Esophagus squamous epithelium (tissue), 5 donors: Measurements from ENCODE around the gene SSC5D. TPM values are rescaled to one million over a fixed set of nuclear protein-coding genes. Genes with fewer than 3 reads are reported as not detected.

Experiments used
- DNase-seq: peaks from one replicate; lab custom pipeline; 2025; lab: John Stamatoyannopoulos, UW
- H3K27ac ChIP-seq, 4 donors: fragments of 200-600 bp; sonication (generic); one replicate each; pipeline ENCODE4 v1.5.1; 2016 to 2019; ENCODE audit warnings: mild to moderate bottlenecking in 1 of 4
- H3K27me3 ChIP-seq, 4 donors: fragments of 200-600 bp; sonication (generic); 1 replicate in 3 of 4; 2 replicates in 1 of 4; pipeline versions ENCODE4 v1.5.1 to v1.6.0; 2017 to 2021; ENCODE audit warnings: antibody characterized with exemption in 1 of 4
- H3K36me3 ChIP-seq, 3 donors: fragments of 200-600 bp; sonication (generic); one replicate each; pipeline ENCODE4 v1.5.1; 2016 to 2019
- H3K4me1 ChIP-seq, 3 donors: fragments of 200-600 bp; sonication (generic); one replicate each; pipeline ENCODE4 v1.5.1; 2017 to 2019
- H3K4me3 ChIP-seq, 4 donors: fragments of 200-600 bp; sonication (generic); 1 replicate in 3 of 4; 2 replicates in 1 of 4; pipeline ENCODE4 v1.5.1; 2016 to 2019; ENCODE audit warnings: mild to moderate bottlenecking in 2 of 4, moderate library complexity in 1 of 4
- H3K9me3 ChIP-seq, 3 donors: fragments of 200-600 bp; sonication (generic); one replicate each; pipeline ENCODE4 v1.5.1; 2016 to 2019
- POLR2A ChIP-seq, 4 donors: fragments of 450-650 bp; IDR thresholded peaks; one replicate each; pipeline ENCODE4 v1.6.1; 2017; ENCODE audit warnings: antibody characterized with exemption in 4 of 4, mild to moderate bottlenecking in 4 of 4, moderate library complexity in 3 of 4
- WGBS, 2 donors: methylation state at CpG; one replicate each; pipeline ENCODE4 v1.1.5; 2018; 5-methylcytosine and 5-hydroxymethylcytosine counted together
- intact Hi-C: fragments of 100-400 bp; cut with DNase I; formaldehyde crosslinking; loops from one replicate; pipeline ENCODE4 v1.15.0; 2022
- total RNA-seq, 4 donors: library from RNA; depleted of rRNA; stranded (reverse); fragments of >200 nt; gene quantifications; one replicate each; pipeline ENCODE4 v1.1.0, GENCODE V29; 2016
- TF ChIP-seq, protein P1 (sequence below), 6 experiments: fragments of 450-650 bp in 4 of 6; fragments of 200-600 bp in 2 of 6; sonication (generic) in 2 of 6; IDR thresholded peaks; one replicate each; pipeline ENCODE4 v1.5.1; 2016 to 2019; ENCODE audit warnings: antibody characterized with exemption in 6 of 6, mild to moderate bottlenecking in 4 of 6, moderate library complexity in 4 of 6
- donor health status: DM: yes; HTN: yes; CAD: no.

The SSC5D gene
- total RNA-seq, 4 donors from 2014 or later = 0.40 to 5.0 (median 0.68) TPM

GRCh38 chr19:55497763-55498162 is 9.5 kb downstream of the SSC5D start:
- peaks cover 0 to 21% (median 3%) of the 10 kb centered on the region in 3 donors for H3K4me1 ChIP-seq
- peaks cover 0 to 21% (median 0%) of the 10 kb centered on the region in 4 donors for H3K27me3 ChIP-seq
- WGBS, 2 donors = 63 to 81% methylated on average over 4 to 13 of the region's 13 CpGs
- intact Hi-C loops = no loop called here
- DNase-seq = no peak
- peaks cover 0 to 5% (median 0%) of the 10 kb centered on the region in 3 donors for H3K36me3 ChIP-seq
- H3K9me3 ChIP-seq = no peaks in the 10 kb centered on the region
- H3K27ac ChIP-seq = no peak overlapping the region
- H3K4me3 ChIP-seq = no peak overlapping the region
- TF ChIP-seq, protein P1, sequence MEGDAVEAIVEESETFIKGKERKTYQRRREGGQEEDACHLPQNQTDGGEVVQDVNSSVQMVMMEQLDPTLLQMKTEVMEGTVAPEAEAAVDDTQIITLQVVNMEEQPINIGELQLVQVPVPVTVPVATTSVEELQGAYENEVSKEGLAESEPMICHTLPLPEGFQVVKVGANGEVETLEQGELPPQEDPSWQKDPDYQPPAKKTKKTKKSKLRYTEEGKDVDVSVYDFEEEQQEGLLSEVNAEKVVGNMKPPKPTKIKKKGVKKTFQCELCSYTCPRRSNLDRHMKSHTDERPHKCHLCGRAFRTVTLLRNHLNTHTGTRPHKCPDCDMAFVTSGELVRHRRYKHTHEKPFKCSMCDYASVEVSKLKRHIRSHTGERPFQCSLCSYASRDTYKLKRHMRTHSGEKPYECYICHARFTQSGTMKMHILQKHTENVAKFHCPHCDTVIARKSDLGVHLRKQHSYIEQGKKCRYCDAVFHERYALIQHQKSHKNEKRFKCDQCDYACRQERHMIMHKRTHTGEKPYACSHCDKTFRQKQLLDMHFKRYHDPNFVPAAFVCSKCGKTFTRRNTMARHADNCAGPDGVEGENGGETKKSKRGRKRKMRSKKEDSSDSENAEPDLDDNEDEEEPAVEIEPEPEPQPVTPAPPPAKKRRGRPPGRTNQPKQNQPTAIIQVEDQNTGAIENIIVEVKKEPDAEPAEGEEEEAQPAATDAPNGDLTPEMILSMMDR (IDR thresholded peaks at IDR 0.05) = no peak
- no peak for TF ChIP-seq POLR2A (IDR thresholded peaks at IDR 0.05)

DNA sequence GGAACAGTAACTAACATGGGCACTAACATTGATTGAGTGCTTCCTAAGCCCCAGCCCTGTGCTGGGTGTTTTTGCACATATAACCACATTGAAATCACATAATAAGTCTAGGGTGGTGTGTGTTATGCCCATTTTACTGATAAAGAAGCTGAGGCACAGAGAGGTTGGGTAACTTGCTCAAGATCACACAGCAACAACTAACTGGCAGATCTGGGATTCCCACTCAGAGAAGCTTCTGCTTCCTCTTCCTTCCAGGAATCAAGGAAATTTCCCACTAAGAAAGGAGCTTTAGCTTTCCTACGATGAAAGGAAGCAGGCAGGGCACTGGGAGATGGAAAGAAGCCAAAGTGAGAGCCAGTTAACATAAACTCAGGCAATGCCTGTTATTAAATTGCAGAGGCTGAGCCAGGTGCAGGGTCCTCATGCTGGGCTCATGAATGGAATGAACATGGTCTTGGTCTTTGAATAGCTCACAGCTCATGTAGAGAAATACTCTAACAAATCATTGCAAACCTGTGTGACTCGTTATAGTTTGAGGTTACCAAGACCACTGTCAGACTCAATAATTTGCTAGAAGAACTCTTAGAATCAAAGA is 10.1 kb downstream of the SSC5D start:
- H3K4me1 ChIP-seq = peaks cover 1 to 18% (median 3%) of the 10 kb centered on the region in 3 donors
- no peak overlapping the region for H3K27ac ChIP-seq
- H3K9me3 ChIP-seq = no peaks in the 10 kb centered on the region
- TF ChIP-seq, protein P1 (IDR thresholded peaks at IDR 0.05) = no peak
- no peak for TF ChIP-seq POLR2A (IDR thresholded peaks at IDR 0.05)
- H3K27me3 ChIP-seq = peaks cover 0 to 15% (median 0%) of the 10 kb centered on the region in 4 donors
- peaks cover 0 to 5% (median 0%) of the 10 kb centered on the region in 3 donors for H3K36me3 ChIP-seq
- DNase-seq = no peak
- WGBS, 2 donors = 50 to 75% methylated on average over 1 of the region's 2 CpGs
- intact Hi-C loops = no loop called here
- no peak overlapping the region for H3K4me3 ChIP-seq

GRCh38 chr19:55500368-55500952 is 12.2 kb downstream of the SSC5D start:
- no peak for TF ChIP-seq POLR2A (IDR thresholded peaks at IDR 0.05)
- TF ChIP-seq, protein P1 (IDR thresholded peaks at IDR 0.05) = no peak
- WGBS, 2 donors = 91 to 92% methylated on average over 11 to 12 of the region's 26 CpGs
- Histone ChIP-seq H3K27ac (no peak overlapping the region), H3K27me3 (no peaks in the 10 kb centered on the region), H3K36me3 (peaks cover 0 to 5% (median 0%) of the 10 kb centered on the region in 3 donors), H3K4me3 (no peak overlapping the region), H3K4me1 (peaks cover 4 to 13% (median 7%) of the 10 kb centered on the region in 3 donors), H3K9me3 (no peaks in the 10 kb centered on the region)
- DNase-seq = no peak
- intact Hi-C loops = loop anchor here (5.0 kb wide), 1 partner anchor 33 kb away; no protein-coding TSS in a partner anchor

- DNase-seq = no peak
- H3K4me1 ChIP-seq = peaks cover 4 to 13% (median 7%) of the 10 kb centered on the region in 3 donors
- TF ChIP-seq POLR2A (IDR thresholded peaks at IDR 0.05) = no peak
- TF ChIP-seq, protein P1 (IDR thresholded peaks at IDR 0.05) = no peak
- no peaks in the 10 kb centered on the region for H3K27me3 ChIP-seq
- WGBS, 2 donors = 76 to 81% methylated on average over 6 of the region's 9 CpGs
- peaks cover 0 to 5% (median 0%) of the 10 kb centered on the region in 3 donors for H3K36me3 ChIP-seq
- no peaks in the 10 kb centered on the region for H3K9me3 ChIP-seq
- H3K27ac ChIP-seq = no peak overlapping the region
- intact Hi-C loops = loop anchor here (5.0 kb wide), 1 partner anchor 35 kb away; no protein-coding TSS in a partner anchor
- H3K4me3 ChIP-seq = no peak overlapping the region
Measured at GRCh38 chr19:55502197-55502952, 14.1 kb downstream of the SSC5D start.
